ENCODE measurements around the gene SLC40A1.
A peak's percentile ranks its signal among the peaks of the same experiment; 100 is the strongest.
"Not testable (repeated sequence)": the region's sequence is repeated elsewhere in the genome, so short reads cannot be mapped to it uniquely, and the experiment has no call there.

The SLC40A1 gene

GRCh38 chr2:189580658-189581353 is at the start of gene SLC40A1:
SLC40A1 (minus strand) TSS chr2:189580786; CDS start chr2:189580460, 326 bp downstream.
- DNase-seq (ENCODE audit: low read depth): peak; percentile 48

DNA sequence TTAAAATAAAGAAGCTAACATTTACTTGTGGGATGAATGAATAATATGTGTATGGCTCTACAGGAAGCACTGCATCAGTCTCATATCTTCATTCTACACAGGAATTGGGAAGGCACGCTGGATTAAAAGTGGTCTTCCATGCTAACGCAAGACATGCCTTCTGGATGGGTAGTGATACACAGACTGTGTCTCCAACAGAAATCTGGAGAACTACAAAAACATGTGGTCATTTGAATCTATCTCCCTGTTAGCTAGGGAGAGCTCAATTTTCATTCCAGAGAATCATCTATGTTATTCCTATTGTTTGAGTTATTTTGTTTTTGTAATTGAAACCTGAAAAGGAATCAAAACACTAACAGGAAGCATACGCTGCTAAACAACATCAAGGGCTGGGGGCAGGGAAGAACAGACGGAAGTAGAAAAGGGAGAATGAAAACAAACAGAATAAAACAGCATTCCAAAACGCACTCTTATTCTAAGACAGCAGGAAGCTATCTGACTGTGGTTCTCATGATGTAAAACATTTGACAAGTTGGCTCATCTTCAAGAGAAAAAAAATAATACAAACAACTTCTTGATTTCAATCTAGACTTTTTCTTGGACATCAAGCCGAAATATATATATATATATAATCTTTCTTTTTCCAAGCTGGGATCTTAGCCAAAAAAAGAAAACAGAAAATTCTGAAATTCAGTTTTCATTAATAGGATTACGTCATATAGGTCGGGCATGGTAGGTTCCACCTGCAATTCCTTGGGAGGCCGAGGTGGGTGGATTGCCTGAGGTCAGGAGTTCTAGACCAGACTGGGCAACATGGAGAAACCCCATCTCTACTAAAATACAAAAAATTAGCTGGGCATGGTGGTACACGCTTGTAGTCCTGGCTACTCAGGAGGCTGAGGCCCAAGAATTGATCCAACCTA is 49.2 kb upstream of the SLC40A1 start:
- no peak for DNase-seq (ENCODE audit: low read depth)

- no peak for DNase-seq (ENCODE audit: low read depth)
Measured at GRCh38 chr2:189628817-189629530, 48.4 kb upstream of the SLC40A1 start.

GRCh38 chr2:189627789-189628188 is 47.2 kb upstream of the SLC40A1 start:
- DNase-seq (ENCODE audit: low read depth): no peak

GRCh38 chr2:189625636-189626035 is 45.0 kb upstream of the SLC40A1 start:
- no peak for DNase-seq (ENCODE audit: low read depth)

- no peak for DNase-seq (ENCODE audit: low read depth)
Measured at GRCh38 chr2:189624648-189625355, 44.2 kb upstream of the SLC40A1 start.

DNA sequence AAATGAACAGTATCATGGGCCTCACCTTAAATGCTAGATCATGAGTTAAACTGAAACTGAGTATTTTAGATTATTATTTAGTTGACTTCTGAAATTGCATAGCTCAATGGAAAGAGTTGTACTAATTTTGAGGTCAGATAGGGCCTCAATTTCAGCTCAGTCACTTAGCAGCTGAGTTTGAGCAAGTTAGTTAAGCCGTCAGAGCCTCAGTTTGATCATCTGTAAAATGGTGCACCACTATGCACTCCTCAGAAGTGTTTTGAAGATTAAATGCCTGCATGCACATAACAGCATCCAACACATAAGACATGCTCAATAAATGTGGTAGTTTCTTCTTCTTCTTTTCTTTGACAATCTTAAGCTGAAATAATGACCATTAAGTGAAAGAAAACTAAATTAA is 42.5 kb upstream of the SLC40A1 start:
- no peak for DNase-seq (ENCODE audit: low read depth)

DNA sequence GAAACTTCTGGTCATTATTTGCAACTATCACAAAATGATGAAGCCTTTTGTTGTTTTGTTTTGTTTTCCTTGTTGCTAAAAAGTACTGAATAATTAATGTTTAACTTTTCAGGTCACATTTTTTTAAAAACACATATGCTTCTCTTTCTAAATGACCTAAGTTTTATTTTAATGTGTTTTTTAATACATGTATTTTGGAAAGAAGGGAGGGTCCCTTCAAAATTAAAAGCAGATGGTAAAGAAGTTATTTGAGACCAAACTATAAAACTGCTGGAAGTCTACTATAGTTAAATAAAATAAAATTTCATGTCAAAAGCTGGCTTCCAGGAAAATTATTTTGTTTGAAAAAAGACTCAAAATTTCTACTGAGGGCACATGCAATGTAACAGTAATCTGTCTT is 41.2 kb upstream of the SLC40A1 start:
- DNase-seq (ENCODE audit: low read depth): no peak

GRCh38 chr2:189618197-189618596 is 37.6 kb upstream of the SLC40A1 start:
- no peak for DNase-seq (ENCODE audit: low read depth)

- DNase-seq (ENCODE audit: low read depth): no peak
Measured at GRCh38 chr2:189614585-189614984, 34.0 kb upstream of the SLC40A1 start.

GRCh38 chr2:189613650-189614420 is 33.2 kb upstream of the SLC40A1 start:
- no peak for DNase-seq (ENCODE audit: low read depth)

DNA sequence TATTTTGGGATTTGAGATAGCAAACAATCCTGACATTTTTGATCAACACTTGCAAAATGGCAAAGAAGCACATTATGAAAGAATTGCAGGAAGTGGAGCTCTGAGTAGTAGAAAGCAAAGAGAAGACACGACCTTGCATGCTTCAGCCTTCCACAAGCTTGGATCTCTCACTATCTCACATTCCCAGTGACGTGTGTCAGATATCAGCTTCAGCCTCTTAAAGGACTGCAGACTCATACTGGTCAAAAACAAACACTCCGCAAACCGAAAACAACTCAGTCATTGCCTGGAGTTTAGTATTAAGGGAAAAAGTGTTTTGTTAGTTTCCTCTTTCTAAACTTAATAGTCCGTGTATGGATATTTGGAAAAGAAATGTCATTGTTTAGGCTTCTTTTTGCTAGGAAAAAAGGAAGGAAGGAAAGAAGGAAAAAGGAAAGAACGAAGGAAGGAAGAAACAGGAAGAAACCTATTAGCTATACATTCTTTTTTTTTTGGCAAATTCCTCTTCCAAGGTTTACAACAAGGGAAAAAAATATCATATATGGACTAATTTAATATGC is 32.6 kb upstream of the SLC40A1 start:
- no peak for DNase-seq (ENCODE audit: low read depth)

- DNase-seq (ENCODE audit: low read depth): no peak
Measured at GRCh38 chr2:189610700-189611099, 30.1 kb upstream of the SLC40A1 start.

DNA sequence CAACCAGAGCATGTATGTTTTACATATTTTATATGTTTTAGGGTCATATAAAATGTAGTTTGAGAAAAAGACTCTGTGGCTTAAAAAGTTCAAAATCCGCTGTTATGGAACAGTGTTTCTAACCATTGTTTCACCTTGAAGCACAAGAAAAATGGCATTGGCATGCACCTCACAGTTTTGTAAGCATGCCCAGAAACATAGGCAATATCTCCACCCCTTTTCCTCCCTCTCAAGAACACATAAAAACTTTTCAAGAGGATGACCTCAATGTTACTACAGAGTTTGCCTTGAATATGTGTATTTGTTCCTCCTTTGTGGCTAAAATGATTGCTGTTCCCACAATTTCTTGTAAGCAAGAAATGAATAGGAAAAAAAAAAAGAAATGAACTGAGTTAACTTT is 29.3 kb upstream of the SLC40A1 start:
- no peak for DNase-seq (ENCODE audit: low read depth)

DNA sequence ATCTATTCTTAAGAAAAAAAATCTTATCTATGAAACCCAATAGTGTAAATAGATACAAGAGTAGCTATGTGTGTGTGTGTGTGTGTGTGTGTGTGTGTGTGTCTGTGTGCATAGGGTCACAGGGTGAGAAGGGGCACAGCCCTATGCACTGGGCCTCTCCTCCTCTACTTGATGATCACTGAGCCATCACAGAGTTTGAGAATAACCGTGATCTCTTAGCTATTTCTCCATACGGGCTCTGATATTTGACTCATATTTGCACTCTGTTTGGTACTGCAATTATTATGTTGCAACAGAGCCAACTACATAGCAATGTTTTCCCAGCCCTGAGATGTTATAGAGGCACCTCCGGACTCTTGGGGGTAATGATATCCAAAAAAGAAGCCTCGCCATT is 28.8 kb upstream of the SLC40A1 start:
- DNase-seq (ENCODE audit: low read depth): no peak

- no peak for DNase-seq (ENCODE audit: low read depth)
Measured at GRCh38 chr2:189608795-189609422, 28.3 kb upstream of the SLC40A1 start.

DNA sequence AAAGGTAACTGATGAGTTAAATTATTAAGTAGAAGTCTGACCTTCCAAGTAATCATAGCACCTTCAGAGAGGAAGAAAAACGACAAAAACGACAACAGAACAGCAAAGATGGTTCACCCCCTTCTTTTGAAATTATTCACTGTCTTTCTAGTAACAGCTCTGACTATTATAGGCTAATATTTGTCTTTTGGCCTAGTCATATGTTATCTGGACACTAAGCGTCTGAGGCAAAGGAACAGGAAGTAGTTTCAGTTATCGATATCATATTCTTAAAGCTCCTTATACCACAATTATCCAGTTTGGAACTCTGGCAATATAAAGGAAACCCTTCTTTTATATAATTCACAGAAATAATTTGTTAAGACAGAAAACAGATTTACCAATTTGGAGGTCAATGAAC is 27.6 kb upstream of the SLC40A1 start:
- DNase-seq (ENCODE audit: low read depth): no peak

DNA sequence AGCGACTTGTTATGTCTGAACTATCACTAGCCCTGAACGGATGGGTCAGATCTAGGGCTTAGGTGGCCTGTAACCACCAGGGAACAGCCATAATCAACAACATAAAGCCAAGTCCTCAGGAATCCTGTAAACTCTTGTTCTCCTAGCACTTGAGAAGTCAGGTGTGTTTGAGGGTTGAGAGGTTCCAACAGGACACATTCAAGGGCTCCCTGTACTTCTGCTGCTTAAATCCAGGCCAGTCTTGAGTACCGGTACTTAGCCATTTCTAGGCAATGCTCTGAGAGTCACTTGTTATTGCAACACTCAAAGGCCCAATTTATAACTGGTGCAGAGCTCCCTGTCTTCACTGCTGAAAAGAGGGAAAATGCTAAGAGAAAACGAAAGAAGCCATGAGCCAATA is 21.6 kb upstream of the SLC40A1 start:
- DNase-seq (ENCODE audit: low read depth): no peak

DNA sequence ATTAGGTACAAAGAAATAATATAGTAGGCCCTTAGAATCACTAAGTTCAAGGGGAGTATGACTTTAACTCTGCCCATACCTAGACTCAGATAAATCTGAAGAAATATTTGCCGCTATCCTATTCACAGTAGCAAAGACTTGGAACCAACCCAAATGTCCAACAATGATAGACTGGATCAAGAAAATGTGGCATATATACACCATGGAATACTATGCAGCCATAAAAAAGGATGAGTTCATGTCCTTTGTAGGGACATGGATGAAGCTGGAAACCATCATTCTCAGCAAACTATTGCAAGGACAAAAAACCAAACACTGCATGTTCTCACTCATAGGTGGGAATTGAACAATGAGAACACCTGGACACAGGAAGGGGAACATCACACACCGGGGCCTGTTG is 21.1 kb upstream of the SLC40A1 start:
- not testable (repeated sequence) for DNase-seq (ENCODE audit: low read depth)

DNA sequence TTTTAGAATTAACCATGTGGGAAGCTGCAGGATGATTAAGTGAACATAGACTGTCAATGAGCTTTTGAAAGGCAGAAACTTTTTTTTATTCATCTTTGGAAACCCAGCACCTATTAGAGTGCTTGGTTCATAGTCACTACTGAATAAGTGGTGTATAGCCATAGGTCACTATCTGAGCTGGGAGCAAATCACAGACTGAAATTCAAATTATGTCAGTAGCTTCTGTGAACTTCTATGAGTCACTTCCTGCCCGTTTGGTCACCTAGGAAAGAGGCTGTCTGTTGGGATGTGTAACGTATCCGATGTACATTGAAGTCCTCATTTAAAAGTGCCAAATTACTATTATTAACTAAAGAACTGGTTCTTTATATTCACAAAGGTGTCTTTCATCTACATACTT is 20.5 kb upstream of the SLC40A1 start:
- DNase-seq (ENCODE audit: low read depth): no peak
